ENCODE measurements around the gene NAV2. TPM values are rescaled to one million over a fixed set of nuclear protein-coding genes. Genes with fewer than 3 reads are reported as not detected.

Gene NAV2
- total and polyA plus RNA-seq, 7 donors = 1.2 to 62.6 (median 22.1) TPM

DNA sequence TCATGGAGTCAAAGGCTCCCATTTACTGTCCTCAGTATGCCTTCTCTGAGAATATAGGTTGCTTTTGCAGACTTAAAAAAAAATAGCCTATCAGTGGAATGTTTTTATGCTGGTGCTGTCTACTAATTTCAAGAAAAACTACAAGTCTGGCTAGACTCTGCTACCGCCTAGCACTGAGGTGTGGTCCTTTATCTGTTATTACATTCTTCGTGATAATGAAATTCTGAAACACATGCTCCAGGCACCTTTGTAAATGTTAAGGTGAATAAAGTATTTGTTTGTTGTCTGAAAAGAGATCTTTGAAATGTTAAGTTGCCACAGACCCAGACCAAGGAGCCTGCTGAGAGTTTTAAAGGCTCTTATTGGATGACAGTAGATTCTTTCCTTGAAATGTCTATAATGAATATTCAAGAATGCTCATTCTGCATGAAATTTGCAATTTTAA lies 352.3 kb downstream of the NAV2 start:
- Histone ChIP-seq H3K36me3 (peaks cover 6 to 82% (median 12%) of the 10 kb centered on the region in 4 donors), H3K27me3 (no peaks in the 10 kb centered on the region), H3K4me1 (peaks cover 0 to 12% (median 6%) of the 10 kb centered on the region in 4 donors), H3K9me3 (no peaks in the 10 kb centered on the region), H3K4me3 (no peak overlapping the region), H3K27ac (no peak overlapping the region)
- TF ChIP-seq EP300 (IDR thresholded peaks at IDR 0.05) = no peak
- TF ChIP-seq CTCF (IDR thresholded peaks at IDR 0.05) = no peak
- TF ChIP-seq POLR2AphosphoS5 (IDR thresholded peaks at IDR 0.05) = no peak
- TF ChIP-seq POLR2A (IDR thresholded peaks at IDR 0.05) = no peak
- DNase-seq = no peak
- 45 to 80% methylated on average over 2 of the region's 2 CpGs for WGBS, 2 donors
- intact Hi-C loops (cut with DNase I) = no loop called here

DNA sequence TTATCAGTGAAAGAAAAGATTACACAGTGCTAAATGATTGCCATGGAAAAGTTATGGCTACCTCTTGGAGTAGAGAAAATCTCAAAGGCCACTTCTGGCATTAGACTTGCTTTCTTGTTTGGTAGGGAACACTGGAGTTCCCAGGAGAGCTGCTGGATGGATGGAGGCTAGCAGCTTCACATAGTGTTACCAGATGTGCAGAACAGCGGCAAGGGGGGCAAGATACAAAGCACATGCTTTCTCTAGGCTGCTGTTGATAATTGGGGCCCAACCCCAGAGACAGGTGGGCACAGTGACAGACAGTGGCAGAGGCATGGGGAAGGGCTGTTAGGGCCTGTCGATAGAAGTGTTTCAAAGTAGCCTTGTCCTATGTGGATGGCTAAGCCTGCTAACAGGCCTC lies 352.8 kb downstream of the NAV2 start:
- H3K36me3 ChIP-seq = peaks cover 6 to 77% (median 12%) of the 10 kb centered on the region in 4 donors

DNA sequence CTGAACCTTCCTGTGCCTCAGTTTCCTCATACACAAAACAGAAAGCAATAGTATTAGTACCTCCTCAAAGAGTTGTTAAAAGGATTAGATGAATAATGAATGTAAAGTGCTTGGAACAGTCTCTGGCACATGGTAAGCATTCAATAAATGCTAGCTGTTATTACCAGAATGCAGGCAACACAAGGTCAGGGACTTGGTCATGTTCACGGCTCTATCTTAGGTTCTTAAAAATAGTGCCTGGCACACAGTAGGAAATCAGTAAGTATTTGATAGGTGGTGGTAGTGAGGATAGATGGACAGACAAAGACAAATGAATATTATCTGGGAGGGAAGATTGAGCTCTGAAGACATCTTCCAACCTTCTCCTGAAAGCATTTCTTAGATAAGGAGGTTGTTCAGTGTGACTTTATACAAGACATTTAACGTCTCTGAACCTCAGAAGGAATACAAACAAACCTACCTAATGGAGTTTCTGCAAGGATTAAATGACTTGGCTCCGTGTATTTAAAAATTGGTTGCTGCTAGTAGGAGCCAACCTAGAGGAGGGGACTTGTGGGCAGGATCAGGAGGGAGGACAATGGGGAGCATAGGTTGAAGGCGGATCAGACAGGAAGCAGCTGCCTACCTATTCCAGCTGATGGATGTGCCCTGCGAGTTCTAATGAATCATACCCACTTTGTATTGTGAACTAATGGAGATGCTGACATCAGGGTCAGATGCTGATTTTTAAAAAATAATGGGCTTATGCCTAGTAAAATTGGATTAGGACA lies 353.6 kb downstream of the NAV2 start:
- H3K4me1 ChIP-seq = peaks cover 0 to 8% (median 2%) of the 10 kb centered on the region in 4 donors
- peaks cover 6 to 71% (median 12%) of the 10 kb centered on the region in 4 donors for H3K36me3 ChIP-seq
- no peaks in the 10 kb centered on the region for H3K27me3 ChIP-seq
- no peak for TF ChIP-seq EP300 (IDR thresholded peaks at IDR 0.05)
- no peak for TF ChIP-seq CTCF (IDR thresholded peaks at IDR 0.05)
- no peak for TF ChIP-seq POLR2A (IDR thresholded peaks at IDR 0.05)
- no peak for TF ChIP-seq POLR2AphosphoS5 (IDR thresholded peaks at IDR 0.05)
- H3K4me3 ChIP-seq = no peak overlapping the region
- no peak for DNase-seq
- intact Hi-C loops (cut with DNase I) = no loop called here
- H3K9me3 ChIP-seq = no peaks in the 10 kb centered on the region
- no peak overlapping the region for H3K27ac ChIP-seq
- 89 to 91% methylated on average over 5 of the region's 5 CpGs for WGBS, 2 donors

More for the DNA sequence above, 352.8 kb downstream of the NAV2 start:
- intact Hi-C loops (cut with DNase I) = no loop called here
- Histone ChIP-seq H3K27ac (no peak overlapping the region), H3K9me3 (no peaks in the 10 kb centered on the region), H3K4me3 (no peak overlapping the region), H3K4me1 (peaks cover 0 to 12% (median 4%) of the 10 kb centered on the region in 4 donors), H3K27me3 (no peaks in the 10 kb centered on the region)
- 97% methylated on average over 2 of the region's 2 CpGs for WGBS, 2 donors
- DNase-seq = no peak
- TF ChIP-seq POLR2A (IDR thresholded peaks at IDR 0.05) (no peak), POLR2AphosphoS5 (IDR thresholded peaks at IDR 0.05) (no peak), EP300 (IDR thresholded peaks at IDR 0.05) (no peak), CTCF (IDR thresholded peaks at IDR 0.05) (no peak)

GRCh38 chr11:20066783-20067156 lies 354.1 kb downstream of the NAV2 start:
- no peak for TF ChIP-seq POLR2A (IDR thresholded peaks at IDR 0.05)
- no peak for TF ChIP-seq EP300 (IDR thresholded peaks at IDR 0.05)
- TF ChIP-seq CTCF (IDR thresholded peaks at IDR 0.05) = no peak
- peaks cover 0 to 8% (median 2%) of the 10 kb centered on the region in 4 donors for H3K4me1 ChIP-seq
- peaks cover 6 to 65% (median 12%) of the 10 kb centered on the region in 4 donors for H3K36me3 ChIP-seq
- intact Hi-C loops (cut with DNase I) = no loop called here
- H3K27ac ChIP-seq = no peak overlapping the region
- no peak for DNase-seq
- no peak overlapping the region for H3K4me3 ChIP-seq
- WGBS, 2 donors = 91 to 96% methylated on average over 3 of the region's 3 CpGs
- H3K27me3 ChIP-seq = no peaks in the 10 kb centered on the region
- H3K9me3 ChIP-seq = no peaks in the 10 kb centered on the region
